Cerebellar cortex (tissue), 1 donor: ENCODE results near the gene EFEMP2.
A peak's percentile ranks its signal among the peaks of the same experiment; 100 is the strongest.

Experiments used
- DNase-seq: peaks from one replicate; pipeline ENCODE4 v3.0.0-alpha.2; 2015; ENCODE audit warnings: low spot score

The EFEMP2 gene

DNA sequence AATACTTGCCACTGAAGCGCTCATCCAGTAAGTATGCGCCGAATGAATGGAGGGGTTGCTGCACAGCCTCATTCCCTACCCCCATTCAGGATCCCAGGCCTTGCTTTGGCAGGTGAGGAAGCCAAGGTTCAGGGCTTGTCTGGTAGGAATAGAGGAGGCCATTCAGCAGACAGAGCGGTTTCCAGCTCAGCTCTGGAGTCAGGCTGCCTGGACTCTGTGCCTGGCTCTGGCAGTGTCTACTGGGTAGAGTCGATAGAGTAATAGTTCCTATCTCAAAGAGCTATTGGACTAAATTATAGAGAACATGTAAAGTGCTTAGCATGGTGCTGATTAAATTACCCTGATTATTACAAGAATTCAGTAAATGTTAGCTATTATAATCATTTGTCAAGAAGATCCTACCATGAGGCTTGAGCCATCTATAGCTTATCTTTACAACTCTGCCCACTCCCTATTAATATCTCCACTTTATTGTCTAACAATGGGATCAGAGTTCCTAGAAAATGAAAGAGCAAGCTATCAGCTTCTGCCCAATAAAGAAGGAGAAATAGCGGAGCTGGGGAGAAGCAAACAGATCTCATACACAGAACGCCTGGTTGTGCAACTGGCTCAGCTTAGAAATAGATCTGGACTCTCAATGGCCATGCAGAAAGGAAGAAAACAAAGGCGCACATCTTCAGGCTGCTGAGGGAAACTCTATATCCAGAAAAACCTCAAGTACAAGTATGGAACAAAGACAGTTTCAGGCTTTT, 45.4 kb downstream of the EFEMP2 start:
- DNase-seq, result no peak

DNA sequence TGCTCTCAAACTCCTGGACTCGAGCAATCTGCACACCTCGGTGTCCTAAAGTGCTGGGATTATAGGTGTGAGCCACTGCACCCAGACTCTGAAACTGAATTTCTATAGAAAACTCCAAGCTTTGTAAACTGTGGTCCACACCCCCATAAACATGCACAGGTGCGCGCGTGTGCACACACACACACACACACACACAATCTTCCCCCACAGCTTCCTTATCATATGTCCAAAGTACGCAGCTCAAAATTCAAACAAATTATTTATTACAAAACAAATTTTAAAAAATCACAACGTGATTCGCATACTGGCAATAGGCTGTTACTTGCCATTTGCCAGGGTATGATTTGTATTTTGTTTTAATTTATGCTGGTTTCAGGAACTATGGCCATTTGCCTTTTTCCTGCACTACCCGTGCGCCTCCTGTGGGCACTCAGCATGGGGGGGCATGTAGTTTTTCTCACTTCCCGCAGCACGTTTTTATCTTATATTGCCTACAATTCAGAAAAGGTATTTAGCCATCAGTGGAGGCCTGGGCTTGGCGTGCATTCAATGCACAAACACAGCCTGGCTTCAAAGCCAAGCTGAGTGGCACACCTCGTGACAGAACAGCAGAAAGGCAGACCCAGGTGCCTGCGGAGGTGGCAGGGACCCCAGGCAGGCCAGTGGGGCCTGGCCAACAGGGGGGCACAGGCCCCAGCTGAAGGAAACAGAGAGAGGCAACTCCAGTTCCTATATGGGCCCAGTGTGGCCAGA, 49.6 kb downstream of the EFEMP2 start:
- DNase-seq, result no peak

- no peak for DNase-seq
These were observed 51.5 kb downstream of the EFEMP2 start for GRCh38 chr11:65821107-65821506.

- peak; percentile 86 for DNase-seq
These were observed 54.5 kb downstream of the EFEMP2 start for GRCh38 chr11:65817835-65818680.

DNA sequence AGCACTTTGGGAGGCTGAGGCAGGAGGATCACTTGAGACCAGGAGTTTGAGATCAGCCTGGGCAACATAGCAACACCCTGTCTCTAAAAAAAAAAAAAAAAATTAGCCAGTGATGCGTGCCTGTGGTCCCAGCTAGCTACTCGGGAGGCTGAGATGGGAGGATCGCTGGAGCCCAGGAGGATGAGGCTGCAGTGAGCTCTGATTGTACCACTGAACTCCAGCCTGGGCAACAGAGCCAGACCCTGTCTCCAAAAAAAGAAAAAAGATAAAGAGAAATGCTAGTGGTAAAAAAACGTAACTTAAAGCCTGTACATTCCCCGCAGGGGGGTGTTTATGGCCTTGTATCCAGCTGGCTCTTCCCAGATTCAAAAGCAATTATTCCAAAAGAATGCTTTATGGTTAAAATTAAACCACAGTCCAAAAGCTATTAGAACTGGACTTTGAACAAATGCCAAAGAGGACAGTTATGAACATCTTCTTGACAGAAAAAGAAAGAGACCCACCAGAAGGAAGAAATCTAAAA, 55.2 kb downstream of the EFEMP2 start:
- DNase-seq, result peak; percentile 22

GRCh38 chr11:65816696-65817095, 55.9 kb downstream of the EFEMP2 start:
- no peak for DNase-seq
